Tibial nerve (tissue), 4 donors: ENCODE data around the gene AGFG2. TPM values are rescaled to one million over a fixed set of nuclear protein-coding genes. Genes with fewer than 3 reads are reported as not detected.

Experiments used
- DNase-seq, 2 donors: peaks; one replicate each; pipeline ENCODE4 v3.0.0-alpha.2; 2019; ENCODE audit warnings: low spot score in 2 of 2
- H3K27ac ChIP-seq, 4 donors: fragments of 200-600 bp; sonication (generic) in 3 of 4; one replicate each; pipeline ENCODE4 v1.5.1; 2017 to 2019; ENCODE audit warnings: mild to moderate bottlenecking in 1 of 4
- H3K27me3 ChIP-seq, 2 donors: fragments of 200-600 bp; sonication (generic) in 1 of 2; one replicate each; pipeline versions ENCODE4 v1.5.1 to v1.6.0; 2017 to 2019
- H3K36me3 ChIP-seq, 3 donors: fragments of 200-600 bp; sonication (generic); one replicate each; pipeline ENCODE4 v1.5.1; 2018 to 2019
- H3K4me1 ChIP-seq, 4 donors: fragments of 200-600 bp; sonication (generic) in 3 of 4; one replicate each; pipeline ENCODE4 v1.5.1; 2017 to 2019
- H3K4me3 ChIP-seq, 4 donors: fragments of 200-600 bp; sonication (generic) in 3 of 4; one replicate each; pipeline ENCODE4 v1.5.1; 2017 to 2019; ENCODE audit warnings: mild to moderate bottlenecking in 1 of 4, moderate library complexity in 1 of 4
- H3K9me3 ChIP-seq, 4 donors: fragments of 200-600 bp; sonication (generic) in 3 of 4; one replicate each; pipeline ENCODE4 v1.5.1; 2017 to 2019
- EP300 ChIP-seq, 2 donors: sonication (generic); formaldehyde crosslinking; IDR thresholded peaks; one replicate each; pipeline ENCODE4 v1.6.1; 2017; ENCODE audit warnings: antibody characterized with exemption in 2 of 2, mild to moderate bottlenecking in 1 of 2
- POLR2A ChIP-seq, 2 donors: fragments of 450-650 bp; IDR thresholded peaks; one replicate each; pipeline ENCODE4 v1.6.1; 2017; ENCODE audit warnings: antibody characterized with exemption in 2 of 2, mild to moderate bottlenecking in 2 of 2, moderate library complexity in 2 of 2
- WGBS, 2 donors: methylation state at CpG; one replicate each; pipeline ENCODE4 v1.1.5; 2018; 5-methylcytosine and 5-hydroxymethylcytosine counted together
- total RNA-seq, 4 donors: library from RNA; depleted of rRNA; stranded (reverse); fragments of >200 nt; gene quantifications; one replicate each; pipeline ENCODE4 v1.1.0, GENCODE V29; 2016
- TF ChIP-seq, protein P1 (sequence below), 5 experiments: fragments of 200-600 bp in 3 of 5; fragments of 450-650 bp in 2 of 5; sonication (generic) in 3 of 5; IDR thresholded peaks; one replicate each; pipeline ENCODE4 v1.5.1; 2016 to 2019; ENCODE audit warnings: antibody characterized with exemption in 5 of 5, mild to moderate bottlenecking in 3 of 5, moderate library complexity in 2 of 5

The AGFG2 gene
- total RNA-seq, 4 donors from 2014 or later: 17.1 to 54.6 (median 35.0) TPM

- TF ChIP-seq, protein P1, sequence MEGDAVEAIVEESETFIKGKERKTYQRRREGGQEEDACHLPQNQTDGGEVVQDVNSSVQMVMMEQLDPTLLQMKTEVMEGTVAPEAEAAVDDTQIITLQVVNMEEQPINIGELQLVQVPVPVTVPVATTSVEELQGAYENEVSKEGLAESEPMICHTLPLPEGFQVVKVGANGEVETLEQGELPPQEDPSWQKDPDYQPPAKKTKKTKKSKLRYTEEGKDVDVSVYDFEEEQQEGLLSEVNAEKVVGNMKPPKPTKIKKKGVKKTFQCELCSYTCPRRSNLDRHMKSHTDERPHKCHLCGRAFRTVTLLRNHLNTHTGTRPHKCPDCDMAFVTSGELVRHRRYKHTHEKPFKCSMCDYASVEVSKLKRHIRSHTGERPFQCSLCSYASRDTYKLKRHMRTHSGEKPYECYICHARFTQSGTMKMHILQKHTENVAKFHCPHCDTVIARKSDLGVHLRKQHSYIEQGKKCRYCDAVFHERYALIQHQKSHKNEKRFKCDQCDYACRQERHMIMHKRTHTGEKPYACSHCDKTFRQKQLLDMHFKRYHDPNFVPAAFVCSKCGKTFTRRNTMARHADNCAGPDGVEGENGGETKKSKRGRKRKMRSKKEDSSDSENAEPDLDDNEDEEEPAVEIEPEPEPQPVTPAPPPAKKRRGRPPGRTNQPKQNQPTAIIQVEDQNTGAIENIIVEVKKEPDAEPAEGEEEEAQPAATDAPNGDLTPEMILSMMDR (IDR thresholded peaks at IDR 0.05): no peak
- TF ChIP-seq POLR2A (IDR thresholded peaks at IDR 0.05) (no peak), EP300 (IDR thresholded peaks at IDR 0.05) (no peak)
- H3K27ac ChIP-seq: peak overlapping the region in 3 of 4 donors; percentile 27 to 65 (median 34)
- no peaks in the 10 kb centered on the region for H3K9me3 ChIP-seq
- H3K36me3 ChIP-seq: no peaks in the 10 kb centered on the region
- DNase-seq: no peak
- 43 to 45% methylated on average over 20 of the region's 20 CpGs for WGBS, 2 donors
- peaks cover 0 to 28% (median under 1%) of the 10 kb centered on the region in 4 donors for H3K4me1 ChIP-seq
- no peaks in the 10 kb centered on the region for H3K27me3 ChIP-seq
- H3K4me3 ChIP-seq: peak overlapping the region in 1 of 4 donors; percentile 10
These were observed 51.2 kb downstream of the AGFG2 start for GRCh38 chr7:100590077-100590737.

- no peak overlapping the region for H3K27ac ChIP-seq
- 94 to 95% methylated on average over 17 of the region's 17 CpGs for WGBS, 2 donors
- peaks cover 0 to 26% (median 0%) of the 10 kb centered on the region in 4 donors for H3K4me1 ChIP-seq
- no peak for TF ChIP-seq POLR2A (IDR thresholded peaks at IDR 0.05)
- TF ChIP-seq, protein P1 (IDR thresholded peaks at IDR 0.05): no peak
- no peak for TF ChIP-seq EP300 (IDR thresholded peaks at IDR 0.05)
- no peak overlapping the region for H3K4me3 ChIP-seq
- DNase-seq: no peak
- no peaks in the 10 kb centered on the region for H3K27me3 ChIP-seq
- H3K9me3 ChIP-seq: no peaks in the 10 kb centered on the region
- no peaks in the 10 kb centered on the region for H3K36me3 ChIP-seq
These were observed 52.6 kb downstream of the AGFG2 start for GRCh38 chr7:100591596-100591995.

GRCh38 chr7:100595188-100595587 lies 56.2 kb downstream of the AGFG2 start:
- WGBS, 2 donors: 94% methylated on average over 7 of the region's 7 CpGs
- H3K4me1 ChIP-seq: peaks cover 0 to 13% (median 0%) of the 10 kb centered on the region in 4 donors
- H3K9me3 ChIP-seq: no peaks in the 10 kb centered on the region
- no peak overlapping the region for H3K27ac ChIP-seq
- no peaks in the 10 kb centered on the region for H3K27me3 ChIP-seq
- no peaks in the 10 kb centered on the region for H3K36me3 ChIP-seq
- DNase-seq: no peak
- H3K4me3 ChIP-seq: no peak overlapping the region
- TF ChIP-seq EP300 (IDR thresholded peaks at IDR 0.05) (no peak), POLR2A (IDR thresholded peaks at IDR 0.05) (no peak)
- TF ChIP-seq, protein P1 (IDR thresholded peaks at IDR 0.05): no peak

DNA sequence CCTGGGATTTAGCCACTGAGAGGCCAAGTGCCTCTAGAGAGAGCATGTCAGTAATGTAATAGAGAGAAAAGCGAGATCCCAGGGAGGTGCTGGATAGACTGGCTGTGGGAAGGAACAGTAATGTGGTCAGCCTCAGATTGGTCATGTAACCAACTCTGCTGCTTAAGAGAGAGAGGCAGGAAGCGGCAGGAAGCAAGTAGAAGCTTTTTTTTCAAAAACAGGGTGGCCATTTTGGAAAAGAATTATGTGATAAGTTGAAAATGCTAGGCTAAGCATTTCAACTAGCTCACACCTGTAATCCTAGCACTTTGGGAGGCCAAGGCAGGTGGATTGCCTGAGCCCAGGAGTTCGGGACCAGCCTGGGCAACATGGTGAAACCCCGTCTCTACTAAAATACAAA lies 59.4 kb downstream of the AGFG2 start:
- Histone ChIP-seq H3K27me3 (no peaks in the 10 kb centered on the region), H3K36me3 (no peaks in the 10 kb centered on the region), H3K9me3 (no peaks in the 10 kb centered on the region), H3K27ac (no peak overlapping the region), H3K4me3 (no peak overlapping the region), H3K4me1 (peaks cover 0 to 39% (median 4%) of the 10 kb centered on the region in 4 donors)
- DNase-seq: no peak
- 78 to 86% methylated on average over 4 of the region's 4 CpGs for WGBS, 2 donors
- TF ChIP-seq, protein P1 (IDR thresholded peaks at IDR 0.05): no peak
- TF ChIP-seq POLR2A (IDR thresholded peaks at IDR 0.05) (no peak), EP300 (IDR thresholded peaks at IDR 0.05) (no peak)

DNA sequence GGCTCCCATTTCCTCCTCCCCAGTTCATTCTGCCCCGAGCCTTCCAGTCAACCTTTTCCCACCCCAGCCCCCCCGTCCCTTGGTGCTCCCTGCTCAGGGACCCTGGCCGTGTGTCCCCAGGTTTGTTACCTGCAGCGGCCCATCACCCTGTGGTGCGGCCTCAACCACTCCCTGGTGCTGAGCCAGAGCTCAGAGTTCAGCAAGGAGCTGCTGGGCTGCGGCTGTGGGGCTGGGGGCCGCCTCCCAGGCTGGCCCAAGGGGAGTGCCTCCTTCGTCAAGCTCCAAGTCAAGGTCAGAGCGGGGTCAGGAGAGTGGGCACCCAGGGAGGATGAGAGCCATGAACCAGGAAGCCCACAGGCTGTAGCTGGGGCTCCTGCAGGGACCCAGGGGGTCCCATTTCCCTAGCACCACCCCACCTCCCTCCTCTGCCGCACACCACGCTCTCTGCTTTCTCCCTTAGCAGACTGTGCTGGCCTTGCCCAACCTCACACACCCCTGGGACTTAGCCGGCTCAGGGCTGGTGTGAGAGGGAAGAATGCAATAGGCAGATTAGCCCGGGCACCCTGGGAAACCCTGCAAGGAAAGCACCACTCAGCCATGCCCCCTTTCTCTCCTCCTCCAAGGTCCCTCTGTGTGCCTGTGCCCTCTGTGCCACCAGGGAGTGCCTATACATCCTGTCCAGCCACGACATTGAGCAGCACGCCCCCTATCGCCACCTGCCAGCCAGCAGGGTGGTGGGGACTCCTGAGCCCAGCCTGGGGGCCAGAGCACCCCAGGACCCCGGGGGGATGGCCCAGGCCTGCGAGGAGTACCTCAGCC lies 61.1 kb downstream of the AGFG2 start:
- Histone ChIP-seq H3K27ac (peak overlapping the region in 2 of 4 donors; percentile 36 to 40), H3K4me3 (no peak overlapping the region), H3K4me1 (peaks cover 0 to 56% (median 7%) of the 10 kb centered on the region in 4 donors), H3K36me3 (no peaks in the 10 kb centered on the region), H3K9me3 (no peaks in the 10 kb centered on the region), H3K27me3 (no peaks in the 10 kb centered on the region)
- TF ChIP-seq EP300 (IDR thresholded peaks at IDR 0.05) (no peak), POLR2A (IDR thresholded peaks at IDR 0.05) (no peak)
- TF ChIP-seq, protein P1 (IDR thresholded peaks at IDR 0.05): no peak
- DNase-seq: peak in 1 of 2 donors; percentile 52
- WGBS, 2 donors: 63 to 66% methylated on average over 15 of the region's 18 CpGs
